GM19467 (cell line): Measurements from ENCODE around the gene ANO2.
"Not testable (repeated sequence)": the region's sequence is repeated elsewhere in the genome, so short reads cannot be mapped to it uniquely, and the experiment has no call there.

Experiments
- ATAC-seq: cut with Tn5 transposase; IDR thresholded peaks from one replicate; pipeline ENCODE4 v1.9.1; 2021; ENCODE audit warnings: mild to moderate bottlenecking, moderate library complexity; ENCODE audit not compliant: unreplicated experiment

Gene ANO2

DNA sequence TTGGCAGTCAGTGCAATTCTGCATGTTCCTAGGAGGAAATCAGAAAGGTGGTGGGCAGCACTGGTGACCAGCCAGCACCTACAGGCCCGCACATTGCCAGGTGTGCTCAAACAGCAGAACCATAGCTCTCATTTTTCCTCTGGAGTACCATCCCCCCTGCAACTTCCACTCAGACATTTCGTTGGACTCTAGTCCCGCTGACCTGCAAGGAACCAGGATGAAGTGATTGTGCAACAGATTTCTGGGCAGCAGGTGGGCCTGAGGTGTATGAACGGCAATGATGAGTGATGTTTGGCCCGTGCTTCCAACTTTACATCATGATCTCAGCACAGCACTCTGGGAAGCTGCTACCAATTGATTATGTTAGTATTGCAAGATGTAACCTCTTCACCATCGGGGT is 383.2 kb downstream of the ANO2 start:
- no peak for ATAC-seq

DNA sequence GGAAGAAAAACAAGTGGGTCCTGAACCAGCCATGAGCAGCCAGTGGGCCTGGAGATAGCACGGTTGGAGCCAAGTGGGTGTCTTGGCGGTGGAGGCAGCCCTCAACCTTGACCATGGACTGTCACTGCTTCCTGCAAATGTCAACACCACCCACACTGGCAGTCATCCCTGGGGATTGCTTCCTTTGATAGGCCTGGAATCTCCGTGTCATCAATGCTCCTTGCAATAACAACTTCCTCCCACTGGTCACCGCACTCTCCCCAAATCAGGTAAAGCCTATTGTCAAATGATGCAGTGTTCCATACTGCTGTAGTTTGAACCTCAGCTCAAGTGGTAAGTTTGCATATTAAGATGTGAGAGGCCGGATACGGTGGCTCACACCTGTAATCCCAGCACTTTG is 384.0 kb downstream of the ANO2 start:
- no peak for ATAC-seq

DNA sequence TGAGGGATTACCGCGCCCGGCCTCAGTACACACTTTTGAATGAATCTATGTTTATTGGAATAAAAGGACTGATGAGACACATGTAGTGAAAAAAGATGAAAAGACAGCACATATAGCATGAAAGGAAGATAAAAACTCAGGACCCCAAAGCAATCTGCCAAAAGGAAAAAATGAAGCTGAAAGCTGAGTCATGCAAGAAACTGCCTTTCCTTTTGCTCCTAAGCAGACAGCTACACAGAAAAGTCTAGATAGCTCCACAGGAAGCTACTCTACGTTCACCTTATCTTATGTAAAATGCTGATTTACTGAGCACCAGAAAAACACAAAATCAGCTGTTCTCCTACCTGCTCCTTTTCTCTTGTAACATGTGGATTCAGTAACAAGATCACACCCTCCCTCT is 384.8 kb downstream of the ANO2 start:
- no peak for ATAC-seq

DNA sequence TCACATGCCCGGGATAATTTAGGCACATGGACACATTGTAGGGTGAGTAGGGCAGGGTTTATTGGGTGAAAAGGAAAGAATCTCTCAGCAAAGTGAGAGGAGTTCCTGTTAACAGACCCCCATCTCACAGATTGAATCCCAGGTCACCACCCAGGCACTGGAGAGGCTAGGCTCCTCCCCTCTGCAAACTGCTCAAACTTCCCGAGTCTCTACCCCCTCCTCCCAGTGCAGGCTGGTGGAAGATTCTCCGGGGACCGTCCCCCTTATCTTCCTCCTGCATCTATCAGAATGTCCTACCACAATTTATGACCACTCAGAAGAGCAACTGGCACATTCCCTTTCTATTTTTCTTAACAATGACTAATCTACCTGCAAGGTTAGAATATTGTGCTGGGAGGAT is 387.2 kb downstream of the ANO2 start:
- no peak for ATAC-seq

DNA sequence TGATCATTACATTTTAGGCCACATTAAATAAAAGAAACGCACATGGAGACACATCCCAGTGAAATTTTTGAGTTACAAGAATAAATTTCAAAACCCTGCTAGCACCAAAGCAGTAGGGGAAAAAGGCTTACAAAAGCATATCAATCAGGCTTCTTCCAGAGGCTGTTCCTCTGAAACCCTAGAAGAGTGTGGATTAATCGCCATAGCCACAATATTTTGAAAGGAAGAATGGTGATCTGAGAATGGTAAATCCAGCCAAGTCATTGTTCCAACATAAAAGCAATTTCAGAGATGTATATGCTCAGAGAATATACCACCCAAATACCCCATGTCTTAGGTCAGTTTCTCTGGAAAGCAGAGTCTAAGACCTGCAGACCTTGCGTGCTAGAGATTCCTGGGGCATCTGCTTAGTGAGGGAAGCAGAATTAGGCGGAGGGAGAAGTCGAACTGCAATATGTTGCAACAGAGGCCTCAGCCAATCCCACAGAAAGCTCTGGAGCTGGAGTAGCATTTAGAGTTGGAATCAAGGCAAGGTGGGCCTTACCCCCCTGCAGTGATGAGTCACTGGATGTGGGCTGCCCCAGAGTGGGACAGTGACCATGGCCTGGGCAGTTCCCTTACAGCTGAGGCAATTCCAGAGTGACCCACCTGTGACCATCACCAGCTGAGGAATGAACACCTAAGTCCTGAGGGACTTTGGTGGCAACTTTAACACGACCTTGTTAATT is 387.9 kb downstream of the ANO2 start:
- ATAC-seq: no peak

DNA sequence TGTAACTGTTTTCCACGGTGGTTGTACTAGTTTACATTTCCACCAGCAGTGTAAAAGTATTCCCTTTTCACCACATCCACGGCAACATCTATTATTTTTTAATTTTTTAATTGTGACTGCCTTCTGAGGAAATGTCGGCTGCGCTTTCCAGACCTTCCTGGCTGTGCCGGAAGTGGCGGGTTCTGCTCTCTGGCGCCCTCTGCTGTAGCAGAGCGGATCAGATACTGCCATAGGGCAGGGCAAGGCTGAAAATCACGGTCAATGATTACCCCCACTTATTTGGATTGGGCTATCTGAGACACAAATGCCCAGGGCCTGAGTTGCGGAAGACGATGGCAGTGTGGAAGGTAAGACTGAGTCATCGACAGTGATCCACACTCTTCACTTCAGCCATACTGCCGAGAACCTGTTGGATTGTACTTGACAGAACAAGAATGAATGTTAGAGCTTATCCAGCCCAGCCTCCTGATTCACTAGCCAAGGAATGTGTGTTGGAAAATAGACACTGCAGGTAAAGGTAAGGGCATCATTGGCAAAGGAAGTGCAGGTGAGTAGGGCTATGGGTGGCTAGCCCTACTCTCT is 388.9 kb downstream of the ANO2 start:
- no peak for ATAC-seq

DNA sequence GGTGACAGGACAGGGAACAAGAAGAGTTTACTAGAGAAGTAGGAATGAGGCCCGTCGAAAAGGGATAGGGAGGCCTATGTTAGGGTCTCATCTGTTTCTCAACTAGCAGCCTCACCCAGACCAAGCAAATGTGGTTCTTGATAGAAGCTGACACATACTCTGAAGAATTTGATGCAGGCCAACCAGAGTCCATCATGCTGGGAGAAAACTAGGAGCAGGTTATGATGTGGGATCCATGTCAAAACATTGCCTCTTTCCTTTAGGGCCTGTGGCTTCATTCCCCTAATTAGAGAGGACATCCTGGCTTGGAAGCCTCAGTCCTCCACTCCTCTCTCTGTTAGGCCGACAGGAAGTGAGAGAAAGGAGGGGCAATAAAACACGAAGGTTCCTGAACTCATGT is 390.3 kb downstream of the ANO2 start:
- no peak for ATAC-seq

DNA sequence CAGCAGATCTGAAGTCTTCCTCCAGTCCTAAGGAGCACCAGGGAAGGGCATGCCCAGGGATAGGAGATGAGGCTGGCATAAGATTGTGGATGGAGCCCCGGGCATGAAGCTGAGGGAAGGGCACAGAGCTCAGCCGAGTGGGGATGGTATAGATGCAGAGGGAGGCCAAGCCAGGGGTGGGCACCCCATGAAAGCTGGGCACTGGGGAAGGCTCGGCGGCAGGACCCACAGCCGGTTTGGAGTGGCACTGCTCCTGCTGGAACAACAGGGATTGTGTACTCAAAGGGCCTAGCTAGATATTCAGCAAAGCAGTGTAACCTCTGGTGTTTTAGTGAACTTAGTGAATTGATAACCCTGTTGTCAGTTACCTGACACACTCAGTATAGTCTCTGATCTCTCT is 396.0 kb downstream of the ANO2 start:
- ATAC-seq: no peak

DNA sequence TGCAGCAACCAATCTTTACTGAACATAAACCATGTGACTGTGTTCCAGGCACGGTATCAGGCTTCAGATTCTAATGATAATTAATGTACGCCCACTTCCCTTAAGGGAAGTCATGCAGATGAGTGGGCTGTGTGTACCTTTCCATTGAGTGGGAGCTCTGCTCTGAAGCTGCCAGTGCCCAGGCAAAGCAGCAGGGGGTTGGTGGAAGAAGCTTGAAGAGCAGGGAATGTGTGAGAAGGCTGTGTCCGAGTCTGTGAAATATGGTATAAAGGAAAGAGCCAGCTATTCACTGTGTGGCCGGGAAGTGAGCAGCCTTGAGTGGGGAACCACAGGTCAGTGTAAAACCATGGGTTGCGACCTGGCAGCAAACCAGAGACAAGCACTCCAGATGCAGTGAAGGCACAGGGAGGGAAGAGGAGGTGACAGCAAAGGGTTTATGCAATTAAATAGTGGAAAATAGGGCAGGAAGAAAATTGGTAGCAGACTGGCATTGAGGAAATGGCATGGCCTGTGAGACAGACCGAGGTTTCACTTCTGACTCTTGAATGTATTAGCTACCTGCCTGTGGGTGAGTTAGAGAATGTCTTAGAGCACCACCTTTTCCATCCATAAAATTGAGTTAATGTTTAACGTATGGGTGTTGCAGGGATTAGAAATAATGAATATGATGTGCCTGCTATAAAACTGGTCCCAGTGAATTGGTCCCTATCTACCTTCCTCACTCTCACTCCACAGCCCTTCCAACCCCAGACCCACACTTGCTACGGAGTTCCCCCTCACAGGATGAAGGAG is 396.7 kb downstream of the ANO2 start:
- ATAC-seq: no peak

DNA sequence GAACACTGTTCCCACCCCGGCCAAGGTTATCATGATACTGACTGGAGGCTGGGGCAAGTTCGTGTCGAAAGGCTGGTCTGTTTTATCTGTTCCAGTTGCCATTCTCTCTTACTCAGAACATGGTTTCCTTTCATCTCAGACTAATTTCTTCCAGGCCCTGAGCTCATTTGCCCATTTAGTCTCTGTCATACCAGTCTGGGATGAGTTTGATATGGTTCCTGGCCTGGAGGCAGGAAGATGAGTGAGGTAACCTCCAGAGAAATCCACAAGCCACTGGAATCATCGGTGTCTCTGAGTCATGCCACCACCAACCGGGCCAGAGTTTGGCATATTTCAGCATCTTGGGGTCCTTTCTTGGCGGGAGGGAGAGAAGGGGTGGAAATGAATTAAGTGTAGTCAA is 398.4 kb downstream of the ANO2 start:
- no peak for ATAC-seq

DNA sequence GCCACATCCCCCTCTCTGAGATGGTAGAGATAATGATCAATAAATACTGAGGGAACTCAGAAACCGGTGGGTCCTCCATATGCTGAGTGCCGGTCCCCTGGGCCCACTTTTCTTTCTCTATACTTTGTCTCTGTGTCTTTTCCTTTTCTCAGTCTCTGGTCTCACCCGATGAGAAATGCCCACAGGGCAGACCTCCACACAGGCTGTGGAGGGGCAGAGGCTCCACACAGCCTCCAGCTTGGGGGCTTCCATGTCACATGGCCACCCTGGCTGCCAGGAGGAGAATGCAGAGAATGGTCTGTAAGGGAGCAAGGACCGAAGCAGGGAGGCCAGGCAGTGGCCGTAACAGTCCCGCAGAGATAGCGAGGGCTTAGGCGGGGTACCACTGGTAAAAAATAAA is 407.3 kb downstream of the ANO2 start:
- ATAC-seq: no peak

DNA sequence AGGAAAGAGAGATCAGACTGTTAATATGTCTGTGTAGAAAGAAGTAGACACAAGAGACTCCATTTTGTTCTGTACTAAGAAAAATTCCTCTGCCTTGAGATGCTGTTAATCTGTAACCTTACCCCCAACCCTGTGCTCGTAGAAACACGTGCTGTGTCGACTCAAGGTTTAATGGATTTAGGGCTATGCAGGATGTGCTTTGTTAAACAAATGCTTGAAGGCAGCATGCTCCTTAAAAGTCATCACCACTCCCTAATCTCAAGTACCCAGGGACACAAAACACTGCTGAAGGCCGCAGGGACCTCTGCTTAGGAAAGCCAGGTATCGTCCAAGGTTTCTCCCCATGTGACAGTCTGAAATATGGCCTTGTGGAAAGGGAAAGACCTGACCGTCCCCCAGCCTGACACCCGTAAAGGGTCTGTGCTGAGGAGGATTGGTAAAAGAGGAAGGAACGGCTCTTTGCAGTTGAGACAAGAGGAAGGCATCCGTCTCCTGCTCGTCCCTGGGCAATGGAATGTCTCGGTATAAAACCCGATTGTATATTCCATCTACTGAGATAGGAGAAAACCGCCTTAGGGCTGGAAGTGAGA is 407.9 kb downstream of the ANO2 start:
- ATAC-seq: not testable (repeated sequence)

DNA sequence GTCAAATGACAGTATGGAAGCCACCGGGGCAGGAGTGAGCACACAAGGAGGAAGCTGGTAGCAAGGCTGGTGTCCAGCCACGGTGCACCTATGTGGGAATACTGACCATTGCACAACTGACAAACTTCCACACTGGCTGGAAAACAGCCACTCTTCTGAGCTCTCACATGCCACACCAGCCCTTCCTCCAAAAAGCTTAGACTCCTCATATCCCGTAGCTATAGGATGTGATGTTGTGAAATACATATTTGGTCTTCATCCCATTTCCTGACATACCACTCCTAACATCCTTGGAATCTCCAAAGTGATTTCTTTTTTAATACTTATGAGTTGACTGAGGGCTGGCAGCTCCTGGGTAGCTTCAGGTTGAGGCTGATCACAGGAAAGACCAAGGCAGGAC is 409.5 kb downstream of the ANO2 start:
- ATAC-seq: no peak

DNA sequence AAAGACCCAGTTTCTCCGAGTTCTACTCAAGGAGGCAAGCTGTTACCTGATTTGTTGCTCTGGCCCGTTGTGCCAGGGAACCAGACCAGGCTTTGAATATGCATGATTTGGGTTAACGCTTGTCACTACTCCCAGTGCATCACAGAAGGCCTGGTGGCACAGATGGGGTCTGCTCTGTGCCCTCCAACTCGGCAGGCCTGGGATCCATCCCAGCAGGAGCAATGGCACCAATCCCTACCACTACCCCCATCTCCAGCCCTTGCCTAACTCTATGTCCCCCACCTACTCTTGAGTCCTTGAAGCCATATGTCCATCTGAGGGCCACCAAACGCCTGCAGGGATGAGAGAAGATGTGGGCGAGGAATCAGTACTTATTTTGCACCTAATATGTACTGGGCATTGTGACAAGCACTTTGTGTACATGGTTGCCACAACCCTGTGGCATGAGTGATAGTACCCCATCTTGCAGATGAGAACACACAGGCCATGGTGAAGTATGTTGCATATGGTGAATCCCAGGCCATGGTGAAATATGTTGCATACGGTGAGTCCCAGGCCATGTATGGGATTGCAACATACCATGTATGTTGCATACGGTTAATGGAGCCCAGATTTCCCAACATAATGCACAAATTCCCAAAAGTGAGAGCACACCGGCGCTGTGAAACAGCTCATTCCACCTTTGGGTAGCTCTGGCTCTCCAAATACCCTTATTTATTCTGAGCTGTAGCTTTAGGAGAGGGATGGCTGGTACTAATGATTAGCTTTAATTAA is 410.4 kb downstream of the ANO2 start:
- ATAC-seq: no peak

DNA sequence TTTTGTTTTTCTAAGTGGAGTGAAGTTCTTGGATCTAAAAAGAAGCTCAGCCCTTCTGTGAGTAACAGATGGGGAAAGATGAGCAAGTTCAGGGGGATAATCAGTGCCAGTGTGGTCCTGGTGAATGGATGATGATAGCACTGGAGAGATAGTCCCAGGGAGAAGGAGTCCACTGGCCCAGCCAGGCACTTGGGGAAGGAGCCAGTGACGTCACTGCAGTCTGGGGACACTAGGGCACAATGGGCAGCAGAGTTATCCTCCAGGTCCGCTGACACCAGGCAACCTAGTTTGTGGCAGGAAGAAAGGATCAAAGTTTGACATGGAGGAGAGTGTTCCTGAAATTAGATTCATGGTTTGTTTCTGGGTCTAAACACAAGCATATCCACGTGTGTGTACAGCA is 411.7 kb downstream of the ANO2 start:
- ATAC-seq: no peak

DNA sequence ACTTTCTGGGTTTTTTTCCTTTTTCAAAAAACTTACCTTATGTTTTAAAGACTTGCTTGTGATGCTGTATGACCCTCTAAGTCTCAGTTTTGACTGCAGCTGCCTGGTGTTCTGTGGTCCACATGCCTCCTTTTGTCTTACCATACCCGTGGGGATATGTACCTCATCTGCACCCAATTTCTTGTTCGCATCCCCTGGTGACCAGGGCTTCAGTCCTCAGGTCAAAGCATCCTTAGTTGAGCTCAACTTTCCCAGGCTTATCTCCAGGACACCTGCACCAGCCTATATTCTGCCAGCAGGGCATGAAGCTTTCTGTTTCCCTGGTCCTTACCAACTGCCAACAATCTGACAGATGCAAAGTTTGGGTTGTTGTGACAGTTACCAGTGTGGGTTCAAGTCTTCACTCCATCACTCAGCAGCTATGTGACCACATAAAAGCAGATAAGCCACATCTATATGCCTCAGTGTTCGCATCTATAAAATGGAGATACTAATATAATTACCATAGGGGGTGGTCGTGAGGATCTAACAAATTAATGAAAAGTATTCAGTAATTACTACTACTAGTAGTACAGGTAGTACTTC is 419.2 kb downstream of the ANO2 start:
- no peak for ATAC-seq

DNA sequence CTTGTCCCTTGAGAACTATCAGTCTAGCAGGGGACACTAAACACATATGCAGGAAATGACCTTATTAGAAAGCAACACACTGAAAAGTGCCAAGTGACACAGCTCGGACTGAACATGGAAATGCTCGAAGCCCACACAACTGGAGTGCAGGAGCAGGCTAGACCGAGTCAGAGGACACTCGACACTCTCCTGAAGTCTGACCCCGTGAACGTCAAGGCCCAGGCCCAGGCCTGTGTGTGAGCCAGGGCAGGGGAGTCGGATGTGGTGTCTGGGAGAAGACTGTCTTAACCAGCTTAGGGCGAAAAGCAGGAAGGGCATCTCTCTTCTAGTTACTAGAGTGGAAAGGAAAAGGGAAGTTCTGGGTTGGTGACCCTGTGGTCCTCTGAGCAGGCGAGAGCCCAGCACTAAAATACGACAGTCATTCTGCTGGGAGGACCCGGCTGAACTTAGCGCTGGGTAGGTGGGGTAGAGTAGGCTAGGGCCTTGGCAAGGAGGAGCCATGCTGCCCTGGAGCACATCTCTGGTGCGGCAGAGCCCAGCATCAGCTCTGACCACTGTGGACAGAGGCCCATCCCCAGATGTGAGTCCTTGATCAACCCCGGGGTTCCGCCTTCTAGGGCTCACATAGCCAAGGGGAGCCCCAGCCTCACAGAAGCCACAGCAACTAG is 420.2 kb downstream of the ANO2 start:
- ATAC-seq: no peak

DNA sequence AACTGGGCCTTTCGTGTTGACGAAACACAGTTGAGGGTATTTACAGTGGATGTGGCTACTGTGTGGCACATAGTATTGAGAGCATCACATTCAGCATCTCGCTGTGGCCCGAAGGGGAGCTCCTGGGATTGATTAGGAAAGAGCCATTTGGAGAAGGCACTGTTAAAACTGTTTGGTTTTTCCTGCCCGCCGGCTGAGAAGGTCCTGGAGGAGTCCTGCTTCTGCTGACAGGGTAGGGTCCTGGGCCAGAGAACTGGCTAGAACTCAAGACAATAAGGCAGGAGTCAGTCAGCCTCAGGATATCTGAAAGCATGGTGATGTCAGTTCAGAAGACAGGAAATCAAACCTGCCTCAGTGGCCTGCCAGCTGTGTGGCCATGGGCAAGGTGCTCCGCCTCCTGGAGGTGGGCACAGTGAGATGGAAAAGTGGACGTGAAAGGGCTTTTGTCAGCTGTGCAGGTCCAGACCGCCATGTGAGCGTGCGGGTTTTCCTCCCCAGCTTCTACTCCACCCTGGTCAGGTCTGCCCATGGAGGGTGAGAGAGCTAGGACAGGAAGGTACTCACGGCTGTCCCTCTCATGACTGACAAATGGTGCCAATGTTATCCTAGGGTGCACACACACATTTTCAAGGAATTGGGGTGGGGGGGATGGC is 420.8 kb downstream of the ANO2 start:
- ATAC-seq: no peak

DNA sequence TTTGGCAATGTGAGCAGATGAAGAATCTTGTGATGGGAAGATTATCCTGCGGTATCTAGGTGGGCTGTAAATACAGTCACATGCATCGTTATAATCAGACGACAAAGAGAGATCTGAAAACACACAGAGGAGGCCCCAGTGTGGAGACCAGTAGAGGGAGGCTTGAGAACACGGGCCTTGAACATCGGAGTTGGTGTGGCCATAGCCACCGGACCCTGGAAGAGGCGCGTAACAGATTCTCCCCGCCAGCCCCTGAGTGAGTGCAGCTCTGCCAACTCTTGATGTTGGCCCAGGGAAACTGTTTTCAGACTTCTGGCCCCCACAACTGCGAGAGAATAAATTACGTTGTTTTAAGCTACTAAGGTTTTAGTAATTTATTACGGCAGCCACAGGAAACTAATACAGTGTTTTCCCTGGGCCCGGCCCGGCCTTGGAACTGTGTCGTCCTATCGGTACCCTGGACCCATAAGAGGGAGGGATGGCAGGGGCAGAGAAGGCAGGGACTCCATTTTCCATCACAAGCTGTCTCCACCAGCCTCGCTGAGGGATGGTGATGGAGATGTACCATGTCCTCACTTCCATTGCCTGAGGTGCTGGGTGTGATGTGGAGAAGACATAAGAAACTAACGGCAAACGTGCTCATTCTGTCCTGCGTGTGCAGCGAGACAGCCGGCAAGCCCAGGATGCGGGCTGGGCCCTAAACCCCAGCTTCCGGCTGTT is 421.5 kb downstream of the ANO2 start:
- no peak for ATAC-seq
